GM19035 (cell line): ENCODE data around the gene FOS.

Experiments
- ATAC-seq: cut with Tn5 transposase; IDR thresholded peaks from one replicate; pipeline ENCODE4 v1.9.1; 2021; ENCODE audit not compliant: unreplicated experiment

The FOS gene

GRCh38 chr14:75249958-75250336 is 28.7 kb upstream of the FOS start:
- no peak for ATAC-seq

- no peak for ATAC-seq
Observed at GRCh38 chr14:75250800-75251199, 27.8 kb upstream of the FOS start.

- ATAC-seq: no peak
Observed at GRCh38 chr14:75252254-75252837, 26.3 kb upstream of the FOS start.

- no peak for ATAC-seq
Observed at GRCh38 chr14:75254381-75254822, 24.2 kb upstream of the FOS start.

- no peak for ATAC-seq
Observed at GRCh38 chr14:75254901-75255584, 23.6 kb upstream of the FOS start.

GRCh38 chr14:75258079-75258802 is 20.4 kb upstream of the FOS start:
- no peak for ATAC-seq

- ATAC-seq: peak; percentile 97
Observed at GRCh38 chr14:75258803-75259509, 19.7 kb upstream of the FOS start.

GRCh38 chr14:75259510-75259855 is 19.1 kb upstream of the FOS start:
- no peak for ATAC-seq

- no peak for ATAC-seq
Observed at GRCh38 chr14:75260025-75260763, 18.4 kb upstream of the FOS start.

GRCh38 chr14:75261820-75262219 is 16.8 kb upstream of the FOS start:
- no peak for ATAC-seq

GRCh38 chr14:75262641-75263040 is 16.0 kb upstream of the FOS start:
- no peak for ATAC-seq

- no peak for ATAC-seq
Observed at GRCh38 chr14:75264036-75264435, 14.6 kb upstream of the FOS start.

GRCh38 chr14:75267141-75267721 is 11.4 kb upstream of the FOS start:
- ATAC-seq: no peak

- ATAC-seq: no peak
Observed at GRCh38 chr14:75268633-75269550, 9.7 kb upstream of the FOS start.

GRCh38 chr14:75271514-75271913 is 7.1 kb upstream of the FOS start:
- ATAC-seq: no peak

- no peak for ATAC-seq
Observed at GRCh38 chr14:75273272-75274049, 5.2 kb upstream of the FOS start.

- ATAC-seq: no peak
Observed at GRCh38 chr14:75274050-75274898, 4.4 kb upstream of the FOS start.
